K562 treated with DMSO at 1 percent for 4 hours (cell line): ENCODE results near the gene SLC8A1. TPM values are rescaled to one million over a fixed set of nuclear protein-coding genes. Genes with fewer than 3 reads are reported as not detected.

Experiments used
- total RNA-seq: library from RNA; unstranded; fragments of 300-600 nt; gene quantifications from 2 replicates; pipeline ENCODE4 v1.2.3, GENCODE V29; 2022; ENCODE audit not compliant: insufficient read depth

Gene SLC8A1
- total RNA-seq = not detected in 2 replicates

DNA sequence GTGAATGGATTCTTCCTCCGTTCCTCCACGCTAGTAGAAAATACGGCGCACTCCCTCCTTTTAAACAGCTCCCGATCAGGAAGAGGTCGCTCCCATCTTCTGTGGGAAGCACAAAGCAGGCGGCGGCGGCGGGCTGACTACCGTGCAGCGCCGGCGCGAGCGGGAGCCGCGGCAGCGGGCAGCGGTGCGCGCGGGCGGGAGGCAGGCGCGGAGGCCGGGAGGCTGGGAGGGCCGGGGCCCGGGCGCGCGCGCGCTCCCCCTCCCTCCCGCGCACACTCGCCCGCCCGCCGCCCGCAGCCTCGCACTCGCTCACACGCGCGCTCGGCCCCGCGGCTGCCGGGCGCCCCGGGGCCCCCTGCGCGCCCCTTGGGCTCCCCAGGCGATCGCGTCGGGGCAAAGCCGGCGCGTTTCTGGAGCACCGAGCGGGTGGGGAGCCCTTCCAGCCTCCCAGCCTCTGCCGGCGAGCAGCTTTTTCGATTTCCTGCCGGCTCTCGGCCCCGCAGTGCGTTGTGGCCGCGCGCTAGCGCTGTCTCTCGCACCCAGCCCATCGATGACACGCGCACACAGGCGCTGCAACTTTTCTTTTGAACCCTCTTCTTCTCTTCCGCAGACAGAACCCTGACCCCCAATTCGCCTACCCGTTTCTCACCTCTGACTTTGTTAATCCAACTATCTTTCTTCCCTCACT, at the start of gene SLC8A1:
Gene SLC8A1, minus strand, starts transcription at position 173 of the 688 bp plus-strand sequence.

